Panc1 (cell line): Measurements from ENCODE around the gene LHFPL3.

Experiments
- CTCF ChIP-seq: fragments of 450-650 bp; IDR thresholded peaks from 2 replicates; pipeline ENCODE4 v1.5.1; 2017; ENCODE audit warnings: mild to moderate bottlenecking
- POLR2AphosphoS5 ChIP-seq: IDR thresholded peaks from 2 replicates; pipeline ENCODE4 v1.6.1; 2012; ENCODE audit warnings: mild to moderate bottlenecking, low read depth, low read length, moderate library complexity

GRCh38 chr7:104388222-104388621 lies 59.8 kb downstream of the LHFPL3 start:
- TF ChIP-seq CTCF (no peak), POLR2AphosphoS5 (no peak)
